ENCODE measurements around the gene CLINT1. TPM values are rescaled to one million over a fixed set of nuclear protein-coding genes. Genes with fewer than 3 reads are reported as not detected.

The CLINT1 gene
- total RNA-seq, 1 donor from 2014 or later = 148 TPM

DNA sequence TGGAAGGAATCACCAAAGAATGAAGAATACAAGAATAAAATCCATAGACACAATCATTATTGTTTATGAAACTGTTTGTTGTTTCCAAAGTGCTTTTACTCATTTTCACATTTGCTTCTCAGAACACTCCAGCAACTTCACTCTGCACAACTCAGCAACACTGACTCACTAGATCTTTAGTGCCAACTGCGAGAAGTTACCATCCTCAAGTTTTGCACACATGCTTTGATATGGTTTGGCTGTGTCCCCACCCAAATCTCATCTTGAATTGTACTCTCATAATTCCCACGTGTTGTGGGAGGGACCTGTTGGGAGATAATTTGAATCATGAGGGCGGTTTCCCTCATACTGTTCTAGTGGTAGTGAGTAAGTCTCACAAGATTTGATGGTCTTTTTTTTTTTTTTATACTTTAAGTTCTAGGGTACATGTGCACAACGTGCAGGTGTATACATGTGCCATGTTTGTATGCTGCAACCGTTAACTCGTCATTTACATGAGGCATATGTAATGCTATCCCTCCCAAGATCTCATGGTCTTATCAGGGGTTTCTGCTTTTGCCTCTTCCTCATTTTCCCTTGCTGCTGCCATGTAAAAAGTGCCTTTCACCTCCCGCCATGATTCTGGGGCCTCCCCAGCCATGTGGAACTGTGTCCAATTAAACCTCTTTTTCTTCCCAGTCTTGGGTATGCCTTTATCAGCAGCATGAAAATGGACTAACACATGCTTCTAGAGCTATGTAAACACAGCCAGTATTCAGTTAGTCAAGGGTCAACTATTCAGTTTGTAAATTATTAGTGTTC, 36.9 kb downstream of the CLINT1 start:
- no peak overlapping the region for H3K4me3 ChIP-seq (ENCODE audit: low read depth, low read length)
- DNase-seq (ENCODE audit: low read depth) = no peak
- H3K27me3 ChIP-seq (ENCODE audit: control insufficient read depth, insufficient read depth, low read length) = no peaks in the 10 kb centered on the region
- no peak for FAIRE-seq
- H3K36me3 ChIP-seq (ENCODE audit: control insufficient read depth, insufficient read depth, low read length) = peaks cover 2% of the 10 kb centered on the region
- TF ChIP-seq, protein P1, sequence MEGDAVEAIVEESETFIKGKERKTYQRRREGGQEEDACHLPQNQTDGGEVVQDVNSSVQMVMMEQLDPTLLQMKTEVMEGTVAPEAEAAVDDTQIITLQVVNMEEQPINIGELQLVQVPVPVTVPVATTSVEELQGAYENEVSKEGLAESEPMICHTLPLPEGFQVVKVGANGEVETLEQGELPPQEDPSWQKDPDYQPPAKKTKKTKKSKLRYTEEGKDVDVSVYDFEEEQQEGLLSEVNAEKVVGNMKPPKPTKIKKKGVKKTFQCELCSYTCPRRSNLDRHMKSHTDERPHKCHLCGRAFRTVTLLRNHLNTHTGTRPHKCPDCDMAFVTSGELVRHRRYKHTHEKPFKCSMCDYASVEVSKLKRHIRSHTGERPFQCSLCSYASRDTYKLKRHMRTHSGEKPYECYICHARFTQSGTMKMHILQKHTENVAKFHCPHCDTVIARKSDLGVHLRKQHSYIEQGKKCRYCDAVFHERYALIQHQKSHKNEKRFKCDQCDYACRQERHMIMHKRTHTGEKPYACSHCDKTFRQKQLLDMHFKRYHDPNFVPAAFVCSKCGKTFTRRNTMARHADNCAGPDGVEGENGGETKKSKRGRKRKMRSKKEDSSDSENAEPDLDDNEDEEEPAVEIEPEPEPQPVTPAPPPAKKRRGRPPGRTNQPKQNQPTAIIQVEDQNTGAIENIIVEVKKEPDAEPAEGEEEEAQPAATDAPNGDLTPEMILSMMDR (IDR thresholded peaks at IDR 0.05; ENCODE audit: insufficient read depth, low read length, severe bottlenecking) = no peak

DNA sequence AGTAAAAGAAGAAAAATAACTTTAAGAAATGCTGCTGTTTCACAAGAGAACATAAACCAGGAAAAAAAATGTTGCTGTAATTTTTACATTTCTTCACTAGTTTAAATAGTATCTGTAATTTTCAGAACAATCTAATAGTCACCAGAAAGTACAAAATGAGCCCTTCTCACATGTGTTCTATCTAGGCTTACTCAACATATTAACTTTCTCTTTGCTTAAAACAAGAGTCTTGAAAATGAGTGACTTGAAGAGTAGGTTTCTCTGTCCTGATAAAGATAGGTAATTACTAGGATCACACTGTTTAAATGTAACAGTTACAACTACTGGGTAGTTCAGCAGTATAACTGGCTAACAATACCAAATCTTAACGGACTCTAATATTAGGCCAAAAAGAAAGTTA, 37.5 kb downstream of the CLINT1 start:
- TF ChIP-seq, protein P1 (IDR thresholded peaks at IDR 0.05; ENCODE audit: insufficient read depth, low read length, severe bottlenecking) = no peak
- Histone ChIP-seq H3K4me3 (ENCODE audit: low read depth, low read length) (no peak overlapping the region), H3K27me3 (ENCODE audit: control insufficient read depth, insufficient read depth, low read length) (no peaks in the 10 kb centered on the region), H3K36me3 (ENCODE audit: control insufficient read depth, insufficient read depth, low read length) (peaks cover 2% of the 10 kb centered on the region)
- FAIRE-seq (no peak), DNase-seq (ENCODE audit: low read depth) (no peak)

DNA sequence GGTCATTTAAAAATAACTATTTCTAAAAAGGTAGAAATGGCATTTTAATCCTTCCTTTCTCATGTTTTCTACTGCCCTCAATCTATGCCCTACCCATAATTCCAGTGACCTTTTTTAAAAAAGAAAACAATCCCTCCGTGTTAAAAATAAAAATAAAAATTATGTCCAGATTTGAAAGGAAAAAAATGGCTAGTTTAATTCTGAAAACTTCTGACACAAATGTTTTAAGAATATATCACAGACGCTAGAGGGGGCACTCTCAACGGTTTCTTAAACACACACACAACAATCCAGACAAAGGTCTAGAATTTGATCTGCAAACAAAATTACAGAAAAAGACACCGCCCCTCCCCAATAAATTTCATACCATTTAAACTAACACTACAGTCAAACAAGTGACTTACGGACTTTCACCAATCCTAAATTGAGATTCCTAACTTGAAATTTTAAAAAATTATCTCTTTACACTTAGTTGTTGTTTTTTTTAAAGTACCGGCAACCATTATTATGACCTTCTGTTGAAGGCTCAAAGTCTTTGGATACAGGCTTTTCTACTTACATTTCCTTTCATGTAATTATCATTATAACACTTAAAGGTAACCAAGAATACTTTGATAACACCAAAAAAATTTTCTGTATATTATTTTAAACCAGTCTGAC, 38.2 kb downstream of the CLINT1 start:
- Histone ChIP-seq H3K36me3 (ENCODE audit: control insufficient read depth, insufficient read depth, low read length) (peaks cover 2% of the 10 kb centered on the region), H3K27me3 (ENCODE audit: control insufficient read depth, insufficient read depth, low read length) (no peaks in the 10 kb centered on the region), H3K4me3 (ENCODE audit: low read depth, low read length) (no peak overlapping the region)
- no peak for FAIRE-seq
- peak; percentile 46 for DNase-seq (ENCODE audit: low read depth)
- TF ChIP-seq, protein P1 (IDR thresholded peaks at IDR 0.05; ENCODE audit: insufficient read depth, low read length, severe bottlenecking) = peak; percentile 35

DNA sequence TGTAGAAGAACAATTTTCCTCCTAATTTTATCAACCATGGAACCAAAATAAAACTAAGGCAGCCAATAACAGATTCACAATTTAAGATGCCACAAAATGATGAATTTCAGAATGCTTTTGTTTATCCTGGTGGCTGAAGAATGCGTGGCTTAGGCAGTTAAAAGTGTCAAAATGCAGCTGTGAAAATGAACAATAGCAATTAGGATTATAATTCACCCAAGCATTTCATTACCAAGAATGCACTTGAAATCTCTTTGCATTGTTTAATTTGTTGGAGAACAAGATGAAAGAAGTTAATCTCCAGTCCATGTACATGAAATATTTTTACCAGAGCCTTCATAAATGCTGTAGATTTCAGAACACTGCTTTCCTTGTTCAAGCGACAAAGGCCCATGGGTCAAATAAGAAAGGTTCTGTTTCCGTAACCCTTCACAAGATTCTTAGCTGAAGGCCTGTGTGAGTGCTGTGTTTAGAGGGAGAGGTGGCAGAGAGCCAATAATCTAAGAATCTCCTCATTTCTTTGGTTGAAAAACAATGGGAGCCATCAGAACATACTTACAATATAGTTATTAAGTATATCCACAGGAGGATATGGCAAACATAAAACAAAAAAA, 39.3 kb downstream of the CLINT1 start:
- Histone ChIP-seq H3K4me3 (ENCODE audit: low read depth, low read length) (no peak overlapping the region), H3K36me3 (ENCODE audit: control insufficient read depth, insufficient read depth, low read length) (peaks cover 4% of the 10 kb centered on the region), H3K27me3 (ENCODE audit: control insufficient read depth, insufficient read depth, low read length) (no peaks in the 10 kb centered on the region)
- DNase-seq (ENCODE audit: low read depth) = no peak
- no peak for FAIRE-seq
- TF ChIP-seq, protein P1 (IDR thresholded peaks at IDR 0.05; ENCODE audit: insufficient read depth, low read length, severe bottlenecking) = no peak

DNA sequence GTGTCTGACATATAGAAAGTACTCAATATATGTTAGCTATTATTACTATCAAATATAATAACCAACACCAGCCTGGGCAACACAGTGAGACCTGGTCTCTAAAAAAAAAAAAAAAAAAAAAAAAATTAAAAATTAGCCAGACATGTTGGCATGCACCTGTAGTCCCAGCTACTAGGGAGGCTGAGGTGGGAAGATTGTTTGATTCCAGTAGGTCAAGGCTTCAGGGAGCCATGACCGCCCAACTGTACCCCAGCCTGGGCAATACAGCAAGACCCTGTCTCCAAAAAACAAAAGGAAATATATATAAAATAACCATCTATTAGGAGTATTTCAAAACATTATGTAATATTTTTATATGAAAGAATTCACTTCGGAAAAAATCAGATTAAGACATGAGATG, 40.6 kb downstream of the CLINT1 start:
- Histone ChIP-seq H3K27me3 (ENCODE audit: control insufficient read depth, insufficient read depth, low read length) (no peaks in the 10 kb centered on the region), H3K36me3 (ENCODE audit: control insufficient read depth, insufficient read depth, low read length) (peaks cover 7% of the 10 kb centered on the region), H3K4me3 (ENCODE audit: low read depth, low read length) (no peak overlapping the region)
- TF ChIP-seq, protein P1 (IDR thresholded peaks at IDR 0.05; ENCODE audit: insufficient read depth, low read length, severe bottlenecking) = no peak
- DNase-seq (ENCODE audit: low read depth) (no peak), FAIRE-seq (no peak)
